GM18499 (cell line): ENCODE measurements around the gene RERE.

Experiments
- ATAC-seq: cut with Tn5 transposase; IDR thresholded peaks from one replicate; pipeline ENCODE4 v1.9.1; 2021; ENCODE audit warnings: moderate number of reproducible peaks; ENCODE audit not compliant: insufficient read depth, unreplicated experiment

RERE gene

GRCh38 chr1:8817412-8818324, at the start of gene RERE:
RERE (minus strand) TSS chr1:8817640.
- ATAC-seq = peak; percentile 77

GRCh38 chr1:8866792-8867415, 49.5 kb upstream of the RERE start:
- no peak for ATAC-seq

GRCh38 chr1:8866173-8866791, 48.8 kb upstream of the RERE start:
- ATAC-seq = no peak

- no peak for ATAC-seq
Observed at GRCh38 chr1:8864713-8865344, 47.4 kb upstream of the RERE start.

- no peak for ATAC-seq
Observed at GRCh38 chr1:8863794-8864233, 46.4 kb upstream of the RERE start.

GRCh38 chr1:8863138-8863537, 45.7 kb upstream of the RERE start:
- no peak for ATAC-seq

GRCh38 chr1:8862528-8862927, 45.1 kb upstream of the RERE start:
- ATAC-seq = no peak

- no peak for ATAC-seq
Observed at GRCh38 chr1:8860738-8861516, 43.5 kb upstream of the RERE start.

GRCh38 chr1:8858888-8859706, 41.7 kb upstream of the RERE start:
- no peak for ATAC-seq

- no peak for ATAC-seq
Observed at GRCh38 chr1:8858112-8858668, 40.8 kb upstream of the RERE start.

GRCh38 chr1:8856689-8857412, 39.4 kb upstream of the RERE start:
- no peak for ATAC-seq

GRCh38 chr1:8854240-8854639, 36.8 kb upstream of the RERE start:
- ATAC-seq = no peak

- ATAC-seq = no peak
Observed at GRCh38 chr1:8851060-8851459, 33.6 kb upstream of the RERE start.

- no peak for ATAC-seq
Observed at GRCh38 chr1:8848663-8849386, 31.4 kb upstream of the RERE start.

GRCh38 chr1:8847990-8848389, 30.6 kb upstream of the RERE start:
- no peak for ATAC-seq

- ATAC-seq = no peak
Observed at GRCh38 chr1:8846263-8846662, 28.8 kb upstream of the RERE start.
